HFF-Myc (cell line): ENCODE data around the gene FBXW11.
"Not testable (repeated sequence)": the region's sequence is repeated elsewhere in the genome, so short reads cannot be mapped to it uniquely, and the experiment has no call there.

Experiments
- DNase-seq: peaks from one replicate; pipeline ENCODE4 v3.0.0-alpha.2; 2011; ENCODE audit warnings: low read depth; ENCODE audit errors: extremely low read depth
- H3K4me3 ChIP-seq: replicated peaks from 2 replicates; pipeline ENCODE4 v1.5.1; 2011; ENCODE audit warnings: low read depth, mild to moderate bottlenecking, control low read depth, low read length
- TF ChIP-seq, protein P1 (sequence below): IDR thresholded peaks from 2 replicates; pipeline ENCODE4 v1.5.1; 2012; ENCODE audit warnings: mild to moderate bottlenecking, low read depth, low read length, control low read depth; ENCODE audit errors: missing control alignments

The FBXW11 gene

GRCh38 chr5:171893290-171893886 is 113.0 kb downstream of the FBXW11 start:
- TF ChIP-seq, protein P1, sequence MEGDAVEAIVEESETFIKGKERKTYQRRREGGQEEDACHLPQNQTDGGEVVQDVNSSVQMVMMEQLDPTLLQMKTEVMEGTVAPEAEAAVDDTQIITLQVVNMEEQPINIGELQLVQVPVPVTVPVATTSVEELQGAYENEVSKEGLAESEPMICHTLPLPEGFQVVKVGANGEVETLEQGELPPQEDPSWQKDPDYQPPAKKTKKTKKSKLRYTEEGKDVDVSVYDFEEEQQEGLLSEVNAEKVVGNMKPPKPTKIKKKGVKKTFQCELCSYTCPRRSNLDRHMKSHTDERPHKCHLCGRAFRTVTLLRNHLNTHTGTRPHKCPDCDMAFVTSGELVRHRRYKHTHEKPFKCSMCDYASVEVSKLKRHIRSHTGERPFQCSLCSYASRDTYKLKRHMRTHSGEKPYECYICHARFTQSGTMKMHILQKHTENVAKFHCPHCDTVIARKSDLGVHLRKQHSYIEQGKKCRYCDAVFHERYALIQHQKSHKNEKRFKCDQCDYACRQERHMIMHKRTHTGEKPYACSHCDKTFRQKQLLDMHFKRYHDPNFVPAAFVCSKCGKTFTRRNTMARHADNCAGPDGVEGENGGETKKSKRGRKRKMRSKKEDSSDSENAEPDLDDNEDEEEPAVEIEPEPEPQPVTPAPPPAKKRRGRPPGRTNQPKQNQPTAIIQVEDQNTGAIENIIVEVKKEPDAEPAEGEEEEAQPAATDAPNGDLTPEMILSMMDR = no peak
- no peak for DNase-seq
- H3K4me3 ChIP-seq = no peak overlapping the region

DNA sequence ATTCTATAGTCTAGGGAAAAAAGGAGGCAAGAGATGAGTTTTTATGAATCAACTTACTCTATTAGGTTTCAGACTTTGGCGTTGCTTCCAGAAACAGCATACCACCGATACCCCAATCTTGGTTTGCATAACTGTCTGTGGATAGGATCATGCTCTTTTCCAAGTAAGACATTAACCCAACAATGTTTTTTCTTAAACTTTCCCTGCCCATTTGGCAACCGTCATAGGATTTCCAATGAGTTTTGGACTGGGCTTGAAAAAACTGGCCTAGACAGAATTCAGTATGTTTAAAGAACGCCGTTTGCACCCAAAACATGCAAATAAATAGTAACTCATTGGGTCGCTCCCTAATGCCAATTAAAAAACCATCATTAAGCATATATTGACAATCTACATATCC is 114.8 kb downstream of the FBXW11 start:
- TF ChIP-seq, protein P1 = no peak
- no peak overlapping the region for H3K4me3 ChIP-seq
- DNase-seq = no peak

- no peak overlapping the region for H3K4me3 ChIP-seq
- TF ChIP-seq, protein P1 = no peak
- DNase-seq = no peak
These were observed 115.3 kb downstream of the FBXW11 start for GRCh38 chr5:171891150-171891549.

GRCh38 chr5:171888051-171888481 is 118.4 kb downstream of the FBXW11 start:
- DNase-seq = no peak
- H3K4me3 ChIP-seq = no peak overlapping the region
- TF ChIP-seq, protein P1 = no peak

- H3K4me3 ChIP-seq, DNase-seq: not testable (repeated sequence)
These were observed 120.4 kb downstream of the FBXW11 start for GRCh38 chr5:171886037-171886436.

- no peak for DNase-seq
- TF ChIP-seq, protein P1 = no peak
- H3K4me3 ChIP-seq = no peak overlapping the region
These were observed 124.3 kb downstream of the FBXW11 start for GRCh38 chr5:171882118-171882517.

DNA sequence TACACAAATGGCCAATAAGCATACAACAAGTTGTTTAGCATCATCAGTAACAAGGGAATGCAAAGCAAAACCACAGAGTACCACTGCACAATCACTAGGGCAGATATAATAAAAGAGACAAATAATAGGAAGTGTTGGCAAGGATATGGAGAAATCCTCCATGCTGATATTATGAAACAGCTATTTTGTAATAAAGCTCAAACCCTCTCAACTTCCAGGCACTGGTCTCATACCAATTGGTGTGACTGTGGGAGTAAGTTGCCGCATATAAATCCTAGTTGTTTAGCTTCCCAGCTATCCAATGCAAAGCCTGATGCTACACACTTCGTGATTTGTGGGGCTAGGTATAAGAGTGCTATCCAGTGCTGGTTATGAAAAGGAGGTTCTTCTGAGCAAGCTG is 132.2 kb downstream of the FBXW11 start:
- no peak for DNase-seq
- TF ChIP-seq, protein P1 = no peak
- no peak overlapping the region for H3K4me3 ChIP-seq
